Neural crest cell (in vitro differentiated cells): ENCODE results near the gene NTRK2. TPM values are rescaled to one million over a fixed set of nuclear protein-coding genes. Genes with fewer than 3 reads are reported as not detected.

Source experiments
- DNase-seq: peaks from one replicate; pipeline ENCODE4 v3.0.0; 2021; ENCODE audit warnings: low read depth, mixed read lengths, low spot score
- H3K27ac Mint-ChIP-seq: one replicate; pipeline ENCODE4 v1.8.0; 2021; ENCODE audit warnings: mild to moderate bottlenecking, mixed read lengths; ENCODE audit not compliant: unreplicated experiment
- H3K27me3 Mint-ChIP-seq: 2 replicates; pipeline ENCODE4 v1.8.0; 2021; ENCODE audit warnings: low read depth, mild to moderate bottlenecking, mixed read lengths
- H3K36me3 Mint-ChIP-seq: 2 replicates; pipeline ENCODE4 v1.8.0; 2021; ENCODE audit warnings: low read depth, mild to moderate bottlenecking, mixed read lengths
- H3K4me1 Mint-ChIP-seq: 2 replicates; pipeline ENCODE4 v1.8.0; 2021; ENCODE audit warnings: mixed read lengths
- H3K4me3 Mint-ChIP-seq: one replicate; pipeline ENCODE4 v1.8.0; 2021; ENCODE audit warnings: mild to moderate bottlenecking, mixed read lengths
- H3K9me3 Mint-ChIP-seq: 2 replicates; pipeline ENCODE4 v1.8.0; 2021; ENCODE audit warnings: mixed read lengths
- total RNA-seq: library from RNA; stranded (reverse); gene quantifications from 2 replicates; pipeline ENCODE4 v1.2.1, GENCODE V29; 2021
- TF ChIP-seq, protein P1 (sequence below): fragments of 200-600 bp; sonication (generic); conservative IDR thresholded peaks from 2 replicates; pipeline ENCODE4 v1.5.0; 2021; ENCODE audit warnings: antibody characterized with exemption, mild to moderate bottlenecking

NTRK2 gene
- total RNA-seq, 1 donor from 2014 or later, result 20.6 TPM

DNA sequence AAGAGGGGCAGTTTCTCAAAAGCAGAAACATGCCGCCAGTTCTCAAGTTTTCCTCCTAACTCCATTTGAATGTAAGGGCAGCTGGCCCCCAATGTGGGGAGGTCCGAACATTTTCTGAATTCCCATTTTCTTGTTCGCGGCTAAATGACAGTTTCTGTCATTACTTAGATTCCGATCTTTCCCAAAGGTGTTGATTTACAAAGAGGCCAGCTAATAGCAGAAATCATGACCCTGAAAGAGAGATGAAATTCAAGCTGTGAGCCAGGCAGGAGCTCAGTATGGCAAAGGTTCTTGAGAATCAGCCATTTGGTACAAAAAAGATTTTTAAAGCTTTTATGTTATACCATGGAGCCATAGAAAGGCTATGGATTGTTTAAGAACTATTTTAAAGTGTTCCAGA is 142.8 kb downstream of the NTRK2 start:
- H3K36me3 Mint-ChIP-seq, result no peaks in the 10 kb centered on the region
- no peaks in the 10 kb centered on the region for H3K9me3 Mint-ChIP-seq
- TF ChIP-seq, protein P1, sequence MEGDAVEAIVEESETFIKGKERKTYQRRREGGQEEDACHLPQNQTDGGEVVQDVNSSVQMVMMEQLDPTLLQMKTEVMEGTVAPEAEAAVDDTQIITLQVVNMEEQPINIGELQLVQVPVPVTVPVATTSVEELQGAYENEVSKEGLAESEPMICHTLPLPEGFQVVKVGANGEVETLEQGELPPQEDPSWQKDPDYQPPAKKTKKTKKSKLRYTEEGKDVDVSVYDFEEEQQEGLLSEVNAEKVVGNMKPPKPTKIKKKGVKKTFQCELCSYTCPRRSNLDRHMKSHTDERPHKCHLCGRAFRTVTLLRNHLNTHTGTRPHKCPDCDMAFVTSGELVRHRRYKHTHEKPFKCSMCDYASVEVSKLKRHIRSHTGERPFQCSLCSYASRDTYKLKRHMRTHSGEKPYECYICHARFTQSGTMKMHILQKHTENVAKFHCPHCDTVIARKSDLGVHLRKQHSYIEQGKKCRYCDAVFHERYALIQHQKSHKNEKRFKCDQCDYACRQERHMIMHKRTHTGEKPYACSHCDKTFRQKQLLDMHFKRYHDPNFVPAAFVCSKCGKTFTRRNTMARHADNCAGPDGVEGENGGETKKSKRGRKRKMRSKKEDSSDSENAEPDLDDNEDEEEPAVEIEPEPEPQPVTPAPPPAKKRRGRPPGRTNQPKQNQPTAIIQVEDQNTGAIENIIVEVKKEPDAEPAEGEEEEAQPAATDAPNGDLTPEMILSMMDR, result no peak
- no peaks in the 10 kb centered on the region for H3K27me3 Mint-ChIP-seq
- H3K4me1 Mint-ChIP-seq, result peaks cover 30% of the 10 kb centered on the region
- no peak overlapping the region for H3K27ac Mint-ChIP-seq
- no peak for DNase-seq
- H3K4me3 Mint-ChIP-seq, result no peak overlapping the region

DNA sequence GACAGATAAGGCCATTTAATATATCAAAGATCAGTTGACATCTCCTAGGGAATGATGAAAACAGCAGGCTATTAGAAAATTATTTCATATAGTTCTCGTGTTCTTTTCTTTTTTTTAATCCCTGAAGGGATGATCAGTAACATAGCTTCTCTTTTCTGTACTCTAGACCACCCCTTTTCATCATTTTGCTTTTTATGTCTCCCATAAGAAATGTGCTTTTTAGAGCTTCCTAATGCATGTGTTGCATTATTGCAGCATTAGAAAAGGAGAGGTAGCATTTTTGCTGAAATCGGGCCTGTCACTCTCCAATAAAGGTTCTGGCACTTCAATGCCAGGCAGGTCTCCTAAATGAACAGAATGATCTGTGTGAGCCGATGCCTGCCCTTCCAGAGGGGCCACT is 143.3 kb downstream of the NTRK2 start:
- Mint-ChIP-seq H3K27me3 (no peaks in the 10 kb centered on the region), H3K9me3 (no peaks in the 10 kb centered on the region), H3K27ac (no peak overlapping the region), H3K36me3 (no peaks in the 10 kb centered on the region), H3K4me3 (no peak overlapping the region), H3K4me1 (peaks cover 25% of the 10 kb centered on the region)
- DNase-seq, result no peak
- TF ChIP-seq, protein P1, result no peak

DNA sequence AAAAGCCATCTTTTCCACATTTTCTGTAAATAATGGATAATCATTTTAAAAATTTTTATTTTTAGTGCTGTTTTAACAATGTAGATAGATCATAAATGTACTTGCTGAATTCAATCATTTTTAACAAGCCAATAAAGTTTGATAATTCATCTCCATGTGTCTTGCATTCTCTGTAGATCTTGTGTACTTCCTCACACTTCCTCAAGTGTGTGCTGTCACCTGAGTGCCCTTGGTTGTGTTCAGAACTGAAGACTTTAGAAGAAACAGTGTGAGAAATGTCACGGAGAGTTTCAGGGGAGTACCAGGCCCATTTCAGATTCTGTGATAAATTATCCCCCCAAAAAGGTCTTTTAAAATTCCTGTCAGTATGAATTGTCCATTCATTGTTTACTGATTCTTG is 146.0 kb downstream of the NTRK2 start:
- Mint-ChIP-seq H3K4me3 (no peak overlapping the region), H3K9me3 (no peaks in the 10 kb centered on the region), H3K27ac (no peak overlapping the region), H3K36me3 (no peaks in the 10 kb centered on the region), H3K4me1 (peaks cover 38% of the 10 kb centered on the region), H3K27me3 (no peaks in the 10 kb centered on the region)
- DNase-seq, result no peak
- TF ChIP-seq, protein P1, result no peak

DNA sequence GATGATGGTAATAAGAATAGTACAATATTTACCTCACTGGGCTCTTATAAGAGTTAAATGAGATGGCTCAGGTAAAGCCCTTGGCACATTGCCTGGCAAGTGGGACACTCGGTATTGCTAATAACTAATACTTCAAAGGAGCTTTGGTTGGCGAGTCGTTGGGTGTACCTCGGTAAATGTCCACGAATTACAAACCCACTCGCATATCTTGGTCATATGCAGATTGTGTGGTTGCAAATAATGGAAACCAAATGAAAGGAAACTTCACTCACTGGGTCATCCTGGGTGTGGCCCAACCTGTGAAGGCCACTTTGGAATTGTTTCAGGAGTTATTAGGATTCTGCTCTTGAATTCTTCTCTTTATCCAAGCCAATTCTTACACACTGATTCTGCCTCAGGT is 147.5 kb downstream of the NTRK2 start:
- Mint-ChIP-seq H3K36me3 (no peaks in the 10 kb centered on the region), H3K27ac (no peak overlapping the region), H3K27me3 (peaks cover 2% of the 10 kb centered on the region), H3K4me3 (no peak overlapping the region), H3K4me1 (peaks cover 30% of the 10 kb centered on the region), H3K9me3 (no peaks in the 10 kb centered on the region)
- DNase-seq, result no peak
- TF ChIP-seq, protein P1, result no peak

DNA sequence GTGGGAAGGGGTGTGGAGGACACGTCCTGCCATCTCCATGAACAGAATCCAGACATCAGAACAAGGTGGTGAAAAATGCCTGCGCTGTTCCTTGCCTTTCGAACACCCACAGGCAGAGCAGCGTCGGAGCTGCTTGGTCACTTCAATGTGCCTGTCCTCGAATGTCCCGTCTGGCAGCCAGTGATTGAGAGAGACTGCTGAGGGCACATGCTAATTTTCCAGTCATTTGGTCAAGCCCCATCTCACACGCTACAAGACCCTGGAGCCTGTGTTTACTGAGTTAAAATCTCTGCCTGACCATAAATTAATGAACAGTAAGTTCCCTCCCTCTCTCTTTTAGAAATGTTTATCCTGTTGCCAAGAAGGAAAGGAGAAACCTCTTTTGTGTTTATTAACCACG is 149.3 kb downstream of the NTRK2 start:
- Mint-ChIP-seq H3K27me3 (peaks cover 2% of the 10 kb centered on the region), H3K9me3 (no peaks in the 10 kb centered on the region), H3K4me3 (no peak overlapping the region), H3K4me1 (peaks cover 15% of the 10 kb centered on the region), H3K27ac (no peak overlapping the region), H3K36me3 (no peaks in the 10 kb centered on the region)
- no peak for DNase-seq
- TF ChIP-seq, protein P1, result no peak

DNA sequence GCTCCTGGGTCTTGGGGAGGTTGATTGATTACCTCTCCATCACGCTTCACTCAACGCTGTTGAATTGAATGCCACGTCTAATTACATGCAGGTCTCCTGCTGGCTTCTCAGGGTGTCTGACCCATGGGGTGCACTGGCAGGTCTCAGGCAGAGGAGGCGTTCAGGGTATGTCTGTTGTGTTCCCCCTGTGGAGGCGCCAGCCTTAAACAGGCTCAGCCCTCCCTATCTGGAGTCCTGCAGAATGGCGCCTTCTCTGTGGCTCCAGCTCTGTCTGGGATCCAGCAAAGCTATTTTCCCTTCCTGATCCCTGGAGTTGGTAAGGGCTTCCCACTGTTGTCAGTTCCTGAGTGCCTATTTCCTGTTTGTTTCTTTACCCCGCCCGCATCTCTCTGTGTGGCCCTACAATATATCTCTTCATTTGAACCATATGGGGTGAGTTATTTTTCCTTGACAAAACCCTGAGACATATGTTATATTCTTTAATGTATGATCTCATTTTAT is 150.0 kb downstream of the NTRK2 start:
- peaks cover 13% of the 10 kb centered on the region for H3K4me1 Mint-ChIP-seq
- no peak for DNase-seq
- H3K27me3 Mint-ChIP-seq, result peaks cover 2% of the 10 kb centered on the region
- no peaks in the 10 kb centered on the region for H3K9me3 Mint-ChIP-seq
- no peaks in the 10 kb centered on the region for H3K36me3 Mint-ChIP-seq
- no peak overlapping the region for H3K4me3 Mint-ChIP-seq
- TF ChIP-seq, protein P1, result no peak
- no peak overlapping the region for H3K27ac Mint-ChIP-seq
